GM20000 (cell line): ENCODE results near the gene EFTUD2.

Experiments
- DNase-seq: peaks from one replicate; pipeline ENCODE4 v3.0.0; 2012; ENCODE audit warnings: low spot score
- CTCF ChIP-seq: IDR thresholded peaks from 2 replicates; pipeline ENCODE4 v1.5.1; 2012; ENCODE audit warnings: mild to moderate bottlenecking, control low read depth; ENCODE audit errors: extremely low read depth, missing control alignments

EFTUD2 gene

GRCh38 chr17:44924107-44924544 is 24.9 kb upstream of the EFTUD2 start:
- DNase-seq: no peak
- TF ChIP-seq CTCF: no peak

- TF ChIP-seq CTCF: no peak
- no peak for DNase-seq
Measured at GRCh38 chr17:44922746-44923470, 23.7 kb upstream of the EFTUD2 start.

GRCh38 chr17:44922136-44922535 is 22.9 kb upstream of the EFTUD2 start:
- no peak for DNase-seq
- no peak for TF ChIP-seq CTCF

GRCh38 chr17:44921122-44921882 is 22.1 kb upstream of the EFTUD2 start:
- no peak for DNase-seq
- no peak for TF ChIP-seq CTCF

- no peak for TF ChIP-seq CTCF
- peak; percentile 56 for DNase-seq
Measured at GRCh38 chr17:44920565-44920940, 21.3 kb upstream of the EFTUD2 start.

GRCh38 chr17:44919885-44920564 is 20.8 kb upstream of the EFTUD2 start:
- TF ChIP-seq CTCF: peak; percentile 88
- peak; percentile 92 for DNase-seq

- DNase-seq: no peak
- TF ChIP-seq CTCF: no peak
Measured at GRCh38 chr17:44919411-44919810, 20.2 kb upstream of the EFTUD2 start.
